Neuronal stem cell (in vitro differentiated cells): ENCODE measurements around the gene SAP30L.
A peak's percentile ranks its signal among the peaks of the same experiment; 100 is the strongest.

Experiments used
- DNase-seq: peaks from one replicate; pipeline ENCODE4 v3.0.0-alpha.2; 2013; ENCODE audit warnings: low spot score
- H2AFZ ChIP-seq: one replicate; pipeline ENCODE4 v1.6.1; 2013; ENCODE audit warnings: mild to moderate bottlenecking, low read length, inconsistent platforms
- H2AK5ac ChIP-seq: 2 replicates; pipeline ENCODE4 v1.6.1; 2013; ENCODE audit warnings: low read depth, mild to moderate bottlenecking, inconsistent platforms, low read length, moderate library complexity, mixed read lengths
- H2BK120ac ChIP-seq: 2 replicates; pipeline ENCODE4 v1.6.1; 2013; ENCODE audit warnings: low read depth, mild to moderate bottlenecking, inconsistent platforms, low read length, moderate library complexity, mixed read lengths
- H2BK12ac ChIP-seq: one replicate; pipeline ENCODE4 v1.6.1; 2013; ENCODE audit warnings: low read length, inconsistent platforms
- H2BK15ac ChIP-seq: 2 replicates; pipeline ENCODE4 v1.6.1; 2013; ENCODE audit warnings: mild to moderate bottlenecking, low read length, inconsistent platforms, mixed read lengths
- H2BK5ac ChIP-seq: one replicate; pipeline ENCODE4 v1.6.1; 2013; ENCODE audit warnings: inconsistent platforms, mild to moderate bottlenecking, low read length, moderate library complexity
- H3K14ac ChIP-seq: one replicate; pipeline ENCODE4 v1.6.1; 2013; ENCODE audit warnings: low read length, inconsistent platforms
- H3K18ac ChIP-seq: 2 replicates; pipeline ENCODE4 v1.6.1; 2013; ENCODE audit warnings: low read length, inconsistent platforms
- H3K23ac ChIP-seq: 2 replicates; pipeline ENCODE4 v1.6.1; 2013; ENCODE audit warnings: low read depth, mild to moderate bottlenecking, mixed read lengths, low read length, inconsistent platforms; ENCODE audit not compliant: poor library complexity
- H3K27ac ChIP-seq: replicated peaks from 3 replicates; pipeline ENCODE4 v1.5.1; 2013; ENCODE audit warnings: low read length, inconsistent platforms
- H3K27me3 ChIP-seq, 3 experiments: 2 replicates each; pipeline ENCODE4 v1.6.1; 2013; ENCODE audit warnings: low read length in 3 of 3, mild to moderate bottlenecking in 2 of 3, inconsistent platforms in 1 of 3, low read depth in 1 of 3, mixed read lengths in 1 of 3, moderate library complexity in 1 of 3; ENCODE audit not compliant: control insufficient read depth in 3 of 3, insufficient read depth in 3 of 3
- H3K36me3 ChIP-seq, 2 donors: replicated peaks in 1 of 2; 2 replicates each; pipeline ENCODE4 v1.6.1; 2013; ENCODE audit warnings: low read length in 2 of 2; ENCODE audit not compliant: control insufficient read depth in 2 of 2, insufficient read depth in 2 of 2
- H3K4ac ChIP-seq: 2 replicates; pipeline ENCODE4 v1.6.1; 2013; ENCODE audit warnings: inconsistent platforms, mild to moderate bottlenecking, low read length, moderate library complexity
- H3K4me1 ChIP-seq, 2 donors: 1 replicate in 1 of 2; 2 replicates in 1 of 2; pipeline ENCODE4 v1.6.1; 2013; ENCODE audit warnings: low read length in 2 of 2, low read depth in 1 of 2; ENCODE audit not compliant: control insufficient read depth in 2 of 2, insufficient read depth in 1 of 2
- H3K4me2 ChIP-seq: one replicate; pipeline ENCODE4 v1.6.1; 2013; ENCODE audit warnings: mild to moderate bottlenecking, low read length, inconsistent platforms; ENCODE audit not compliant: insufficient read depth, poor library complexity, severe bottlenecking
- H3K4me3 ChIP-seq, 2 donors: 2 replicates each; pipeline ENCODE4 v1.5.1; 2013; ENCODE audit warnings: low read length in 2 of 2, mild to moderate bottlenecking in 2 of 2, inconsistent platforms in 1 of 2, moderate library complexity in 1 of 2
- H3K79me1 ChIP-seq: one replicate; pipeline ENCODE4 v1.6.1; 2013; ENCODE audit warnings: low read depth, mild to moderate bottlenecking, inconsistent platforms, low read length, moderate library complexity
- H3K9ac ChIP-seq: one replicate; pipeline ENCODE4 v1.6.1; 2013; ENCODE audit warnings: mild to moderate bottlenecking, low read depth, low read length, inconsistent platforms; ENCODE audit not compliant: poor library complexity
- H3K9me3 ChIP-seq, 2 donors: replicated peaks in 1 of 2; 2 replicates each; pipeline versions ENCODE3 to v1.6.1; 2013; ENCODE audit warnings: low read length in 2 of 2, mild to moderate bottlenecking in 2 of 2, inconsistent platforms in 1 of 2, low read depth in 1 of 2, mixed read lengths in 1 of 2, moderate library complexity in 1 of 2; ENCODE audit not compliant: control insufficient read depth in 2 of 2, insufficient read depth in 1 of 2
- H4K8ac ChIP-seq: one replicate; pipeline ENCODE4 v1.6.1; 2013; ENCODE audit warnings: low read depth, mild to moderate bottlenecking, inconsistent platforms, low read length, moderate library complexity
- H4K91ac ChIP-seq: one replicate; pipeline ENCODE4 v1.6.1; 2013; ENCODE audit warnings: low read length, low read depth, mild to moderate bottlenecking, inconsistent platforms; ENCODE audit not compliant: poor library complexity
- WGBS, 2 donors: extraction: QIAGEN DNeasy Blood & Tissue Kit; methylation state at CpG; one replicate each; pipeline ENCODE4 v1.1.7; 2013; ENCODE audit warnings: missing lambda C conversion rate in 2 of 2, mixed read lengths in 1 of 2; ENCODE audit not compliant: insufficient read length in 2 of 2, insufficient replicate concordance in 1 of 2; ENCODE audit errors: extremely low coverage in 2 of 2; 5-methylcytosine and 5-hydroxymethylcytosine counted together

SAP30L gene

DNA sequence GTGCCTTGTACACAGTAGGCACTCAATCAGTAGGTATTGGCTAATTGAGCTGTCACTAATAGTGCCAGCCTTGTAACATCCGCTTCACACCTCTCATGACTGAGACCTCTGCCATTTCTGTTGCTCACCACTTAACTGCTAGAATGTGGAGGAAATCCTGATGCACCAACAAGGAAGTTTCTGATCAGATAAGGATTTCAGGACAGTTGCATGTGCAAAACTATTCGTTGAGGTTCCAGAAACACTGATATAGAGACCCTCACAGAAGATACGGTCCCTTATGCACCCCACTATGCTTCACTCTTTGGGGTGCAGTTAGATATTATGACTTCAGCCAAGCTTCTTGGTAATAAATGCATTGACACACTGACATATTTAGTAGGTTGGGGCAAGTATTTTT is 10.7 kb downstream of the SAP30L start:
- Histone ChIP-seq H3K18ac (no peak overlapping the region), H3K23ac (no peak overlapping the region), H2AFZ (no peak overlapping the region), H2BK120ac (no peak overlapping the region), H3K4ac (no peak overlapping the region), H2AK5ac (no peak overlapping the region), H4K91ac (no peak overlapping the region), H3K4me3 (peak overlapping the region in 1 of 2 donors; percentile 10), H2BK12ac (no peak overlapping the region), H3K14ac (no peak overlapping the region), H3K9ac (no peak overlapping the region), H3K79me1 (no peaks in the 10 kb centered on the region), H3K27me3 (no peaks in the 10 kb centered on the region), H2BK15ac (no peak overlapping the region), H3K36me3 (peaks cover 20 to 79% of the 10 kb centered on the region in 2 donors), H2BK5ac (no peak overlapping the region), H3K4me2 (no peak overlapping the region), H3K27ac (no peak overlapping the region), H3K9me3 (no peaks in the 10 kb centered on the region), H3K4me1 (peaks cover 0 to 3% of the 10 kb centered on the region in 2 donors), H4K8ac (no peak overlapping the region)
- DNase-seq, result no peak
- WGBS, 2 donors, result no CpG with 5 or more reads among the region's 3 CpGs

DNA sequence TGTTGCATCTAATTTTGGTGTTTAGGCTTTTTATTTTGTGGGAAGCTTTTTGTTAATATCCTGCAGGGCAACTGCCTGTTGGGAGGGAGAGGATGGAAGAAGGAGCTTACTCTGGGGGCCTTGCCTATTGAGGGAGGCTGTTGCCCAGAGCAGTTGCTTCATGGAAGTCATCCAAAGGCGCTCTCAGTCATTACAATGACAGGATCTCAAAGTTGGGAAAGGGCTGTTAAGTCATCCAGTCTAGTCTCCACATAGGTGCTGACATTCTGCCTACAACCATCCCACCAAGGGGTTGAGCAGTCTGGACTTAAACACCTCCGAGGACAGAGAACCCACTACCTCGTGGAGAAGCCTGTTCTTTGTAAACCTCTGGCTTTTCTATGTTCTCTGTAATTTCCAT is 13.2 kb downstream of the SAP30L start:
- no peak overlapping the region for H4K8ac ChIP-seq
- no CpG with 5 or more reads among the region's 3 CpGs for WGBS, 2 donors

DNA sequence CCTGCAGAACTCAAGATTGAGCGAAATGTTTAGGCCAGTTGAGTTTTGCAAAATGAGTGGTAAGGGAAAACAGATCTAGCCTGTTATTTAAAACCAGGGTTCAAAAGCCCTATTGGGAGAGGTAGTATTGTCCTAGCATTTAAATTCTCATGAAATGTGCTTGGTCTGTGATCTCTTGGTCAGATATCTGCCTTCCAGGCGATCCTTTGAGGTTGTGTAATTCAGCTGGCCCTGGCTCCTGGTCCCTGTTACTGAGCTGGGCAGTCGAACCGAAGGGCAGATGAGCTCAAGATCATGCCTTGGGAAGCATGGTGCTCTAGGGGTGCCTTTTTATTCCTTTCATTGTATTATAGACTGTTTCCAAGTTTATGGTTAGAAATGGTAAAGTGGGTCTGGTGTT is 14.4 kb downstream of the SAP30L start:
- no peak overlapping the region for H3K23ac ChIP-seq
- no peaks in the 10 kb centered on the region for H3K79me1 ChIP-seq
- H3K4ac ChIP-seq, result no peak overlapping the region
- no CpG with 5 or more reads among the region's 4 CpGs for WGBS, 2 donors
- H3K4me3 ChIP-seq, result no peak overlapping the region
- H3K27ac ChIP-seq, result no peak overlapping the region
- no peak overlapping the region for H3K9ac ChIP-seq
- no peak overlapping the region for H3K4me2 ChIP-seq
- H3K4me1 ChIP-seq, result no peaks in the 10 kb centered on the region
- H2BK12ac ChIP-seq, result no peak overlapping the region
- no peaks in the 10 kb centered on the region for H3K9me3 ChIP-seq
- H2AK5ac ChIP-seq, result no peak overlapping the region
- H4K91ac ChIP-seq, result no peak overlapping the region
- H2AFZ ChIP-seq, result no peak overlapping the region
- H2BK120ac ChIP-seq, result no peak overlapping the region
- peaks cover 0 to 3% (median 0%) of the 10 kb centered on the region in 3 experiments for H3K27me3 ChIP-seq
- H2BK15ac ChIP-seq, result no peak overlapping the region
- peaks cover 12 to 42% of the 10 kb centered on the region in 2 donors for H3K36me3 ChIP-seq
- no peak for DNase-seq
- H4K8ac ChIP-seq, result no peak overlapping the region
- H2BK5ac ChIP-seq, result no peak overlapping the region
- H3K14ac ChIP-seq, result no peak overlapping the region
- no peak overlapping the region for H3K18ac ChIP-seq

More for the DNA sequence above, 13.2 kb downstream of the SAP30L start:
- no peak overlapping the region for H4K91ac ChIP-seq
- no peak overlapping the region for H3K4ac ChIP-seq
- no peak overlapping the region for H3K4me2 ChIP-seq
- peaks cover 12 to 54% of the 10 kb centered on the region in 2 donors for H3K36me3 ChIP-seq
- no peaks in the 10 kb centered on the region for H3K27me3 ChIP-seq
- H3K23ac ChIP-seq, result no peak overlapping the region
- no peak overlapping the region for H2BK5ac ChIP-seq
- no peak for DNase-seq
- no peak overlapping the region for H2BK15ac ChIP-seq
- no peaks in the 10 kb centered on the region for H3K4me1 ChIP-seq
- no peak overlapping the region for H2AFZ ChIP-seq
- H3K4me3 ChIP-seq, result no peak overlapping the region
- H2BK120ac ChIP-seq, result no peak overlapping the region
- no peak overlapping the region for H2BK12ac ChIP-seq
- no peak overlapping the region for H3K9ac ChIP-seq
- no peak overlapping the region for H3K14ac ChIP-seq
- no peaks in the 10 kb centered on the region for H3K9me3 ChIP-seq
- no peak overlapping the region for H3K18ac ChIP-seq
- H3K79me1 ChIP-seq, result no peaks in the 10 kb centered on the region
- no peak overlapping the region for H2AK5ac ChIP-seq
- no peak overlapping the region for H3K27ac ChIP-seq

DNA sequence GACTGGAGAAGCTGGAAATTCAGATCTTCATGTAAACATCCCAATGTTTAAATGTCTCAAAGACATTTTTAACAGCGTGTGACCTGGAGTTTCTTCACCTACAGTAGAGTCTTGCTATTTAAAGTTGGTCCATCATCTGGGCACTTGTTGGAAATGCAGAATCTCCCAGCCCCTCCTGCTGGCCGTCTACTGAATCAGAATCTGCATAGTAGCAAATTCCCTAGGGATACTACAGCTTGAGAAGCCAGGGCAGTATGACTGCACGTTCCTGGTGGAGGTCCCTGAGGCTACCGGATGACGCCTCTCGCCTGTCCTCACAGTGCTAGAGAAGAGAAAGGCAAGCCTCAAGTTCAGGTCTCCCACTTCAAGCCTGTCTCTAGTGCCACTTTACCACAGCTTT is 15.7 kb downstream of the SAP30L start:
- Histone ChIP-seq H3K27ac (no peak overlapping the region), H3K23ac (no peak overlapping the region), H2BK15ac (no peak overlapping the region), H4K8ac (no peak overlapping the region), H3K4me3 (no peak overlapping the region), H3K4me2 (no peak overlapping the region), H2AFZ (no peak overlapping the region), H3K4ac (no peak overlapping the region), H3K27me3 (peaks cover 0 to 13% (median 4%) of the 10 kb centered on the region in 3 experiments), H4K91ac (no peak overlapping the region), H2BK12ac (no peak overlapping the region), H3K14ac (no peak overlapping the region), H3K4me1 (no peaks in the 10 kb centered on the region), H3K18ac (no peak overlapping the region), H2BK5ac (no peak overlapping the region), H3K9me3 (no peaks in the 10 kb centered on the region), H3K79me1 (no peaks in the 10 kb centered on the region), H3K36me3 (peaks cover 5 to 29% of the 10 kb centered on the region in 2 donors), H2AK5ac (no peak overlapping the region), H3K9ac (no peak overlapping the region), H2BK120ac (no peak overlapping the region)
- no peak for DNase-seq
- WGBS, 2 donors, result no CpG with 5 or more reads among the region's 6 CpGs
